ENCODE measurements around the gene KHSRP.

KHSRP gene

GRCh38 chr19:6379744-6380143, 44.9 kb downstream of the KHSRP start:
- in situ Hi-C loops (cut with HindIII; ENCODE audit: low pct_ligation_motif_present, low sequenced_read_pairs), result no loop called here
- H3K27ac ChIP-seq, result no peak overlapping the region
- DNase-seq, result no peak
- TF ChIP-seq, protein P1, sequence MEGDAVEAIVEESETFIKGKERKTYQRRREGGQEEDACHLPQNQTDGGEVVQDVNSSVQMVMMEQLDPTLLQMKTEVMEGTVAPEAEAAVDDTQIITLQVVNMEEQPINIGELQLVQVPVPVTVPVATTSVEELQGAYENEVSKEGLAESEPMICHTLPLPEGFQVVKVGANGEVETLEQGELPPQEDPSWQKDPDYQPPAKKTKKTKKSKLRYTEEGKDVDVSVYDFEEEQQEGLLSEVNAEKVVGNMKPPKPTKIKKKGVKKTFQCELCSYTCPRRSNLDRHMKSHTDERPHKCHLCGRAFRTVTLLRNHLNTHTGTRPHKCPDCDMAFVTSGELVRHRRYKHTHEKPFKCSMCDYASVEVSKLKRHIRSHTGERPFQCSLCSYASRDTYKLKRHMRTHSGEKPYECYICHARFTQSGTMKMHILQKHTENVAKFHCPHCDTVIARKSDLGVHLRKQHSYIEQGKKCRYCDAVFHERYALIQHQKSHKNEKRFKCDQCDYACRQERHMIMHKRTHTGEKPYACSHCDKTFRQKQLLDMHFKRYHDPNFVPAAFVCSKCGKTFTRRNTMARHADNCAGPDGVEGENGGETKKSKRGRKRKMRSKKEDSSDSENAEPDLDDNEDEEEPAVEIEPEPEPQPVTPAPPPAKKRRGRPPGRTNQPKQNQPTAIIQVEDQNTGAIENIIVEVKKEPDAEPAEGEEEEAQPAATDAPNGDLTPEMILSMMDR (IDR thresholded peaks at IDR 0.05; ENCODE audit: low read depth, low read length, missing control alignments), result no peak
- H3K4me3 ChIP-seq (ENCODE audit: low read depth, low read length), result no peak overlapping the region
- H3K36me3 ChIP-seq (replicated peaks), result peaks cover 57% of the 10 kb centered on the region
- no peaks in the 10 kb centered on the region for H3K27me3 ChIP-seq (replicated peaks)

DNA sequence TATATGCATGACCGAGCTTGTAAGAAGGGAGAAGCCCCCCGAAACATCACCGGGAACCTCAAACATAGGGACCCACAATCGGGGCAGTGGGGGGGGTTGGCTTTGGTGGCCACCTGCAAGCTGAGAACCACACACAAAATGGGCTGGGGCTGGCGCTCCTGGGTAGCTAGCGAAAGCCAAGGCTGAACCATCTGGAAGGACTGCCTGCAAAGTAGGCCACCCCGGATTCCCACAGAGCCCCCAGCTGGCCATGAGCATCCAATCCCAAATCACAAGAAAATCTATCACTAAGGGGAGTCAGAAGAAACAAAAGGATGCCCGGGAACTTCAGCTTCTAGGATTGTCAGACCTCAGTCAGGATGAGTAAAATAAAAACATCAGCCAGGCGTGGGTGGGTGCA, 46.1 kb downstream of the KHSRP start:
- Histone ChIP-seq H3K36me3 (replicated peaks) (peaks cover 48% of the 10 kb centered on the region), H3K27ac (no peak overlapping the region), H3K27me3 (replicated peaks) (no peaks in the 10 kb centered on the region), H3K4me3 (ENCODE audit: low read depth, low read length) (no peak overlapping the region)
- in situ Hi-C loops (cut with HindIII; ENCODE audit: low pct_ligation_motif_present, low sequenced_read_pairs), result no loop called here
- no peak for DNase-seq
- TF ChIP-seq, protein P1 (IDR thresholded peaks at IDR 0.05; ENCODE audit: low read depth, low read length, missing control alignments), result no peak

GRCh38 chr19:6378041-6378440, 46.6 kb downstream of the KHSRP start:
- no peaks in the 10 kb centered on the region for H3K27me3 ChIP-seq (replicated peaks)
- H3K36me3 ChIP-seq (replicated peaks), result peaks cover 43% of the 10 kb centered on the region
- no peak overlapping the region for H3K27ac ChIP-seq
- DNase-seq, result no peak
- TF ChIP-seq, protein P1 (IDR thresholded peaks at IDR 0.05; ENCODE audit: low read depth, low read length, missing control alignments), result no peak
- in situ Hi-C loops (cut with HindIII; ENCODE audit: low pct_ligation_motif_present, low sequenced_read_pairs), result no loop called here
- H3K4me3 ChIP-seq (ENCODE audit: low read depth, low read length), result no peak overlapping the region

DNA sequence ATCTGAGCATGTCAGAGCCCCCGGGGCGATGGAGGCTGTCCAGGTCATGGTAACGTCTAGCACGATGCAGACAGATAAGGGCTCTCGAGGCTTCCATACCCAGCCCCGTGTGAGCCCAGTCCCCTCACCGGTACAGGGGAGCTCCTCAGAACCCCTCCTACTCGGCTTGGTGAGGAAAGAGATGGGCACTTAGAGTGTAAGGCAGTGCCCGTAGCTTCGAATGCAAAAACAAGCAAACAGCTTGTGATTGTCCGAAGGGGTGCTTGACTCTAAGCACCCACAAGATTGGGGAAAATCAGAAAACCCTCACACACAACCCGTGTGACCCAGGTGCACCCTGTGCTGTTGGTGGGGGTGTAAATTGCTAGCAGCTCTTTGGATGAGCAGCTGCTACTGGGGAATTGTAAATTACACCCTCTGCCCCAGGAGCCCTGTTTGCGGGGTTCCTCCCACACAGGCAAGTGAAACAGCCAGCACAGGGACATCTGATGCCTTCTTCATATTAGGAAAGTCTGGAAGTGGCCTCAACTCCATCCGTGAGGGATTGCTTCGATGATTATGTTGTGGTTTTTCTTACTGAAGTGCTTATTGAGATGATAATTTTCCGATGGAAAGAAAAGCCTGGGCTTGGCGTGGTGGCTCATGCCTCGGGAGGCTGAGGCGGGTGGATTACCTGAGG, 48.0 kb downstream of the KHSRP start:
- H3K36me3 ChIP-seq (replicated peaks), result peaks cover 32% of the 10 kb centered on the region
- in situ Hi-C loops (cut with HindIII; ENCODE audit: low pct_ligation_motif_present, low sequenced_read_pairs), result no loop called here
- H3K27me3 ChIP-seq (replicated peaks), result no peaks in the 10 kb centered on the region
- H3K4me3 ChIP-seq (ENCODE audit: low read depth, low read length), result no peak overlapping the region
- no peak overlapping the region for H3K27ac ChIP-seq
- TF ChIP-seq, protein P1 (IDR thresholded peaks at IDR 0.05; ENCODE audit: low read depth, low read length, missing control alignments), result no peak
- DNase-seq, result no peak

DNA sequence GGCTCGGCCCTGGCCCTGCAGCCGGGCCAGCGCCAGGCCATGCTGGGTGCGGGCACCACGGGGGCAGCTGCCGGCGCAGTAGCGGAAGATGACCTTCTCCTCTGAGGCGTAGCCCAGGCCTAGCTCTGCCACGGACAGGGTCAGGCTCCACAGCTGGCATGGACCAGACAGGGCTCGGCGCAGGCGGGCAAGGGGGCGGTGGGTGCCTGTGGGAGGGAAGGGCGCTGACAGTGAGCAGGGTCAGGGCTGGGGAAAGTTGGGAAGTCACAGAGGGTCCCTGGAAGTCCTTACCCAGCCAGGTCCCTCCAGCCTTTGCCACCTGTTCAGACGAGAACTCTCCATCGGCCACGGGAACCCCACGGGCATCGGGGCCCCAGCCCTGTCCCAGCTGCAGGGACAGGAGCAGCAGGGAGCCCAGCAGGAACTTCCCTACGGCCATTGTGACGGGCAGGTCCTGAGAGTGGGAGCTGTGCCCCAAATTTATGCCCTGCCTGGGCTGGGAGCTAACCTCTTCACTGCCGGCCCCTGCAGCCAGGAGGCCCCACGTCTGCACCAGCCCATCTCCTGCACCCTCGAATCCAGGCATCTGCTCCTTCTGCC, 49.1 kb downstream of the KHSRP start, which contains the start of gene PSPN:
TSS of gene PSPN (minus strand) at position 523 of the 600 bp plus-strand sequence. CDS start at position 439, 84 bp downstream.
- Histone ChIP-seq H3K27ac (no peak within 1 kb of the TSS), H3K4me3 (ENCODE audit: low read depth, low read length) (no peak within 1 kb of the TSS), H3K36me3 (replicated peaks) (peaks cover 21% of the 10 kb centered on the region)

More for the DNA sequence above, 49.1 kb downstream of the KHSRP start, which contains the start of gene PSPN:
- H3K27me3 ChIP-seq (replicated peaks), result no peaks in the 10 kb centered on the region
- in situ Hi-C loops (cut with HindIII; ENCODE audit: low pct_ligation_motif_present, low sequenced_read_pairs), result no loop called here
- no peak for DNase-seq
- TF ChIP-seq, protein P1 (IDR thresholded peaks at IDR 0.05; ENCODE audit: low read depth, low read length, missing control alignments), result no peak
